Esophagus squamous epithelium (tissue), 5 donors: ENCODE measurements around the gene HSPA1B. TPM values are rescaled to one million over a fixed set of nuclear protein-coding genes. Genes with fewer than 3 reads are reported as not detected.

ENCODE experiments used
- DNase-seq: peaks from one replicate; lab custom pipeline; 2025; lab: John Stamatoyannopoulos, UW
- H3K27ac ChIP-seq, 4 donors: fragments of 200-600 bp; sonication (generic); one replicate each; pipeline ENCODE4 v1.5.1; 2016 to 2019; ENCODE audit warnings: mild to moderate bottlenecking in 1 of 4
- H3K27me3 ChIP-seq, 4 donors: fragments of 200-600 bp; sonication (generic); 1 replicate in 3 of 4; 2 replicates in 1 of 4; pipeline versions ENCODE4 v1.5.1 to v1.6.0; 2017 to 2021; ENCODE audit warnings: antibody characterized with exemption in 1 of 4
- H3K36me3 ChIP-seq, 3 donors: fragments of 200-600 bp; sonication (generic); one replicate each; pipeline ENCODE4 v1.5.1; 2016 to 2019
- H3K4me1 ChIP-seq, 3 donors: fragments of 200-600 bp; sonication (generic); one replicate each; pipeline ENCODE4 v1.5.1; 2017 to 2019
- H3K4me3 ChIP-seq, 4 donors: fragments of 200-600 bp; sonication (generic); 1 replicate in 3 of 4; 2 replicates in 1 of 4; pipeline ENCODE4 v1.5.1; 2016 to 2019; ENCODE audit warnings: mild to moderate bottlenecking in 2 of 4, moderate library complexity in 1 of 4
- H3K9me3 ChIP-seq, 3 donors: fragments of 200-600 bp; sonication (generic); one replicate each; pipeline ENCODE4 v1.5.1; 2016 to 2019
- CTCF ChIP-seq, 6 experiments: fragments of 450-650 bp in 4 of 6; fragments of 200-600 bp in 2 of 6; sonication (generic) in 2 of 6; IDR thresholded peaks; one replicate each; pipeline ENCODE4 v1.5.1; 2016 to 2019; ENCODE audit warnings: antibody characterized with exemption in 6 of 6, mild to moderate bottlenecking in 4 of 6, moderate library complexity in 4 of 6
- POLR2A ChIP-seq, 4 donors: fragments of 450-650 bp; IDR thresholded peaks; one replicate each; pipeline ENCODE4 v1.6.1; 2017; ENCODE audit warnings: antibody characterized with exemption in 4 of 4, mild to moderate bottlenecking in 4 of 4, moderate library complexity in 3 of 4
- WGBS, 2 donors: methylation state at CpG; one replicate each; pipeline ENCODE4 v1.1.5; 2018; 5-methylcytosine and 5-hydroxymethylcytosine counted together
- intact Hi-C: fragments of 100-400 bp; cut with DNase I; formaldehyde crosslinking; loops from one replicate; pipeline ENCODE4 v1.15.0; 2022
- total RNA-seq, 4 donors: library from RNA; depleted of rRNA; stranded (reverse); fragments of >200 nt; gene quantifications; one replicate each; pipeline ENCODE4 v1.1.0, GENCODE V29; 2016
- donor health status: DM: yes; HTN: yes; CAD: no.

HSPA1B gene
- 100 to 1,000 TPM; 209 to 553 (median 252) TPM for total RNA-seq

GRCh38 chr6:31827286-31828079, at the start of gene HSPA1B:
Gene HSPA1B (plus strand): TSS chr6:31827738. CDS start chr6:31827951, 213 bp downstream.
- TF ChIP-seq CTCF (IDR thresholded peaks at IDR 0.05) (peak in 3 of 6 experiments; percentile 16 to 39 (median 18)), POLR2A (IDR thresholded peaks at IDR 0.05) (peak in 3 of 4 donors; percentile 100)
- intact Hi-C loops, result no loop called here
- H3K4me1 ChIP-seq, result peaks cover 22 to 70% (median 53%) of the 10 kb centered on the region in 3 donors
- peak; percentile 92 for DNase-seq
- 1 to 2% methylated on average over 15 to 16 of the region's 56 CpGs for WGBS, 2 donors
- H3K36me3 ChIP-seq, result no peaks in the 10 kb centered on the region
- peak within 1 kb of the TSS; percentile 88 to 100 (median 97) for H3K27ac ChIP-seq
- H3K27me3 ChIP-seq, result no peaks in the 10 kb centered on the region
- peak within 1 kb of the TSS; percentile 60 to 87 (median 64) for H3K4me3 ChIP-seq
- no peaks in the 10 kb centered on the region for H3K9me3 ChIP-seq

GRCh38 chr6:31778193-31778592, 49.3 kb upstream of the HSPA1B start:
- no peak for DNase-seq
- Histone ChIP-seq H3K9me3 (no peaks in the 10 kb centered on the region), H3K4me1 (peaks cover 13 to 32% (median 14%) of the 10 kb centered on the region in 3 donors), H3K27me3 (no peaks in the 10 kb centered on the region), H3K36me3 (peaks cover 13 to 55% (median 26%) of the 10 kb centered on the region in 3 donors), H3K27ac (peak overlapping the region in 1 of 4 donors; percentile 65), H3K4me3 (no peak overlapping the region)
- 86 to 96% methylated on average over 2 to 3 of the region's 5 CpGs for WGBS, 2 donors
- no peak for TF ChIP-seq CTCF (IDR thresholded peaks at IDR 0.05)
- no peak for TF ChIP-seq POLR2A (IDR thresholded peaks at IDR 0.05)
- intact Hi-C loops, result no loop called here

GRCh38 chr6:31778999-31779885, 48.3 kb upstream of the HSPA1B start:
- Histone ChIP-seq H3K27ac (no peak overlapping the region), H3K36me3 (peaks cover 17 to 66% (median 29%) of the 10 kb centered on the region in 3 donors), H3K9me3 (no peaks in the 10 kb centered on the region), H3K27me3 (no peaks in the 10 kb centered on the region), H3K4me3 (no peak overlapping the region), H3K4me1 (peaks cover 13 to 32% (median 14%) of the 10 kb centered on the region in 3 donors)
- intact Hi-C loops, result no loop called here
- WGBS, 2 donors, result 80 to 100% methylated on average over 1 of the region's 43 CpGs
- DNase-seq, result no peak
- TF ChIP-seq CTCF (IDR thresholded peaks at IDR 0.05) (no peak), POLR2A (IDR thresholded peaks at IDR 0.05) (no peak)

- no peaks in the 10 kb centered on the region for H3K27me3 ChIP-seq
- 83% methylated on average over 5 of the region's 10 CpGs; no CpG with 5 or more reads in 1 of the 2 donors for WGBS, 2 donors
- H3K4me1 ChIP-seq, result peaks cover 13 to 29% (median 14%) of the 10 kb centered on the region in 3 donors
- DNase-seq, result no peak
- TF ChIP-seq POLR2A (IDR thresholded peaks at IDR 0.05) (no peak), CTCF (IDR thresholded peaks at IDR 0.05) (no peak)
- no peak overlapping the region for H3K4me3 ChIP-seq
- H3K36me3 ChIP-seq, result peaks cover 24 to 72% (median 35%) of the 10 kb centered on the region in 3 donors
- no peak overlapping the region for H3K27ac ChIP-seq
- no peaks in the 10 kb centered on the region for H3K9me3 ChIP-seq
- intact Hi-C loops, result no loop called here
Measured at GRCh38 chr6:31779908-31780307, 47.6 kb upstream of the HSPA1B start.
